Kidney (tissue), 14 donors: ENCODE measurements around the gene DNAAF1. TPM values are rescaled to one million over a fixed set of nuclear protein-coding genes. Genes with fewer than 3 reads are reported as not detected.
A peak's percentile ranks its signal among the peaks of the same experiment; 100 is the strongest.
"Not testable (repeated sequence)": the region's sequence is repeated elsewhere in the genome, so short reads cannot be mapped to it uniquely, and the experiment has no call there.

Source experiments
- DNase-seq, 5 donors: peaks; one replicate each; pipeline ENCODE4 v3.0.0-alpha.2; 2013 to 2020
- FAIRE-seq: peaks from 2 replicates; lab custom pipeline; 2012; peaks lifted over from hg19 to GRCh38; lab: Jason Lieb, UNC
- H3K27ac ChIP-seq, 2 donors: one replicate each; pipeline ENCODE4 v1.7.0; 2013; ENCODE audit warnings: low read depth in 2 of 2, low read length in 2 of 2, inconsistent platforms in 1 of 2
- H3K27me3 ChIP-seq: one replicate; pipeline ENCODE4 v1.7.1; 2013; ENCODE audit warnings: low read length, inconsistent platforms; ENCODE audit not compliant: control insufficient read depth, insufficient read depth
- H3K36me3 ChIP-seq, 3 donors: one replicate each; pipeline versions ENCODE4 v1.7.0 to v1.7.1; 2013; ENCODE audit warnings: low read length in 3 of 3, control low read depth in 1 of 3, inconsistent platforms in 1 of 3; ENCODE audit not compliant: insufficient read depth in 3 of 3, control insufficient read depth in 2 of 3
- H3K4me1 ChIP-seq, 3 donors: one replicate each; pipeline versions ENCODE4 v1.7.0 to v1.7.1; 2013; ENCODE audit warnings: low read length in 3 of 3, inconsistent platforms in 1 of 3, low read depth in 1 of 3; ENCODE audit not compliant: control insufficient read depth in 2 of 3, insufficient read depth in 2 of 3
- H3K4me3 ChIP-seq, 3 donors: one replicate each; pipeline versions ENCODE4 v1.7.0 to v1.8.1; 2013; ENCODE audit warnings: low read length in 3 of 3, control low read depth in 1 of 3, inconsistent platforms in 1 of 3
- H3K9ac ChIP-seq, 3 donors: one replicate each; pipeline versions ENCODE4 v1.7.0 to v1.7.1; 2013; ENCODE audit warnings: low read length in 3 of 3, control low read depth in 1 of 3, inconsistent platforms in 1 of 3
- H3K9me3 ChIP-seq, 3 donors: one replicate each; pipeline versions ENCODE4 v1.7.0 to v1.7.1; 2013; ENCODE audit warnings: low read length in 3 of 3, control low read depth in 1 of 3, inconsistent platforms in 1 of 3; ENCODE audit not compliant: control insufficient read depth in 2 of 3, insufficient read depth in 1 of 3
- CTCF ChIP-seq: IDR thresholded peaks from 3 replicates; pipeline ENCODE4 v1.5.1; 2012; ENCODE audit warnings: mild to moderate bottlenecking, moderate library complexity, borderline replicate concordance; ENCODE audit not compliant: insufficient read depth; ENCODE audit errors: extremely low read depth
- intact Hi-C: fragments of 100-400 bp; cut with DNase I; formaldehyde crosslinking; loops from one replicate; pipeline ENCODE4 v1.11.1; 2022
- polyA plus RNA-seq: library from polyadenylated mRNA; stranded (reverse); fragments of 350-450 nt; fragmentation: Illumina TruSeq; extraction: RNeasy Lipid Tissue Mini Kit (QIAGEN cat#74804); gene quantifications from one replicate; pipeline ENCODE4 v1.2.3, GENCODE V29; 2014; ENCODE audit warnings: low read depth, low replicate concordance; ENCODE audit not compliant: insufficient read depth
- total RNA-seq: library from RNA; stranded (reverse); fragmentation: NEBNext Ultra II Directional; extraction: Animal tissue kit (Norgen Biotek cat#: 25700); gene quantifications from one replicate; pipeline ENCODE4 v1.2.1, GENCODE V29; 2021
- donor health status: control.
- donor health status: control.
- donor health status: control.
- donor health status: control.
- donor health status: control.
- donor health status: DM: yes; HTN: yes; CAD: no.
- donor health status: Normal renal cell carcinoma (clear cell type).

DNAAF1 gene
- total and polyA plus RNA-seq, 2 donors from 2014 or later: 2.4 to 4.8 TPM

- intact Hi-C loops: no loop called here
- Histone ChIP-seq H3K9me3 (no peaks in the 10 kb centered on the region), H3K4me1 (peaks cover 0 to 8% (median 5%) of the 10 kb centered on the region in 3 donors), H3K36me3 (no peaks in the 10 kb centered on the region), H3K9ac (peak overlapping the region; percentile 73 to 95 (median 87)), H3K27ac (peak overlapping the region; percentile 59 to 80), H3K27me3 (no peaks in the 10 kb centered on the region), H3K4me3 (peak overlapping the region; percentile 69 to 87 (median 85))
- DNase-seq: peak in 1 of 5 donors; percentile 58
- FAIRE-seq: no peak
- TF ChIP-seq CTCF: peak; percentile 18
Observed at GRCh38 chr16:84115919-84116719, 29.0 kb upstream of the DNAAF1 start.

GRCh38 chr16:84116720-84117493 lies 28.2 kb upstream of the DNAAF1 start, which contains the start of gene MBTPS1:
TSS of gene MBTPS1 (minus strand) at chr16:84116942. CDS start at chr16:84101783, 15,159 bp downstream.
- no peaks in the 10 kb centered on the region for H3K36me3 ChIP-seq
- H3K4me1 ChIP-seq: peaks cover 0 to 8% (median 5%) of the 10 kb centered on the region in 3 donors
- peak within 1 kb of the TSS; percentile 69 to 87 (median 85) for H3K4me3 ChIP-seq
- peak within 1 kb of the TSS; percentile 59 to 80 for H3K27ac ChIP-seq
- no peaks in the 10 kb centered on the region for H3K9me3 ChIP-seq
- no peaks in the 10 kb centered on the region for H3K27me3 ChIP-seq
- H3K9ac ChIP-seq: peak within 1 kb of the TSS; percentile 73 to 95 (median 87)
- FAIRE-seq (no peak), DNase-seq (peak; percentile 98 to 100 (median 99))
- intact Hi-C loops: no loop called here
- TF ChIP-seq CTCF: no peak

- DNase-seq (peak in 4 of 5 donors; percentile 59 to 79 (median 74)), FAIRE-seq (no peak)
- Histone ChIP-seq H3K4me1 (peaks cover 0 to 8% (median 5%) of the 10 kb centered on the region in 3 donors), H3K4me3 (peak overlapping the region; percentile 67 to 87 (median 68)), H3K9ac (peak overlapping the region; percentile 30 to 74 (median 41)), H3K27me3 (no peaks in the 10 kb centered on the region), H3K36me3 (no peaks in the 10 kb centered on the region), H3K9me3 (no peaks in the 10 kb centered on the region), H3K27ac (no peak overlapping the region)
- TF ChIP-seq CTCF: no peak
- intact Hi-C loops: no loop called here
Observed at GRCh38 chr16:84117494-84117843, 27.6 kb upstream of the DNAAF1 start.

- H3K27ac ChIP-seq, H3K4me3 ChIP-seq, H3K9ac ChIP-seq, H3K4me1 ChIP-seq, H3K9me3 ChIP-seq, DNase-seq, H3K27me3 ChIP-seq, intact Hi-C loops, FAIRE-seq, H3K36me3 ChIP-seq: not testable (repeated sequence)
Observed at GRCh38 chr16:84118315-84118714, 26.8 kb upstream of the DNAAF1 start.
